Upper lobe of left lung (tissue), 4 donors: ENCODE measurements around the gene INTU.

ENCODE experiments used
- POLR2A ChIP-seq, 4 donors: fragments of 450-650 bp; IDR thresholded peaks; one replicate each; pipeline ENCODE4 v1.5.1; 2016 to 2017; ENCODE audit warnings: antibody characterized with exemption in 4 of 4, mild to moderate bottlenecking in 2 of 4
- POLR2AphosphoS5 ChIP-seq, 2 donors: sonication (generic); formaldehyde crosslinking; IDR thresholded peaks; one replicate each; pipeline ENCODE4 v1.5.1; 2017; ENCODE audit warnings: antibody characterized with exemption in 2 of 2

- no peak for TF ChIP-seq POLR2A (IDR thresholded peaks at IDR 0.05)
- TF ChIP-seq POLR2AphosphoS5 (IDR thresholded peaks at IDR 0.05) = no peak
Observed at GRCh38 chr4:127759228-127759820, 126.6 kb downstream of the INTU start.
